HL-60 (cell line): ENCODE data around the gene EYA2.

Experiments
- DNase-seq, 2 experiments: peaks; one replicate each; pipeline ENCODE4 v3.0.0-alpha.2; 2010 to 2020; ENCODE audit warnings: low read depth in 1 of 2, low spot score in 1 of 2
- H3K27ac ChIP-seq: fragments of 250-450 bp; sonication (Bioruptor Pico); replicated peaks from 2 replicates; pipeline ENCODE4 v1.5.1; 2020; ENCODE audit warnings: mild to moderate bottlenecking, moderate library complexity
- H3K27me3 ChIP-seq: fragments of 250-450 bp; sonication (Bioruptor Pico); 2 replicates; pipeline ENCODE4 v1.5.1; 2021; ENCODE audit warnings: mild to moderate bottlenecking, moderate library complexity; ENCODE audit not compliant: insufficient read depth, poor library complexity, severe bottlenecking
- H3K4me3 ChIP-seq: replicated peaks from 2 replicates; pipeline ENCODE4 v1.5.1; 2011; ENCODE audit warnings: mild to moderate bottlenecking, control low read depth, low read length; ENCODE audit not compliant: insufficient read depth
- CTCF ChIP-seq: IDR thresholded peaks from one replicate; pipeline ENCODE4 v1.5.1; 2011; ENCODE audit warnings: low read length, control low read depth, inconsistent platforms; ENCODE audit not compliant: insufficient read depth
- GABPA ChIP-seq: IDR thresholded peaks from 2 replicates; pipeline ENCODE4 v1.6.1; 2012; ENCODE audit warnings: low read depth
- POLR2AphosphoS5 ChIP-seq: IDR thresholded peaks from 2 replicates; pipeline ENCODE4 v1.6.1; 2012; ENCODE audit warnings: low read depth
- SPI1 ChIP-seq: IDR thresholded peaks from 2 replicates; pipeline ENCODE4 v1.6.1; 2012; ENCODE audit warnings: low read depth, mild to moderate bottlenecking, borderline replicate concordance
- TF ChIP-seq, protein P1 (sequence below): IDR thresholded peaks from 2 replicates; pipeline ENCODE4 v1.6.1; 2012; ENCODE audit warnings: low read depth; ENCODE audit not compliant: insufficient replicate concordance

The EYA2 gene

DNA sequence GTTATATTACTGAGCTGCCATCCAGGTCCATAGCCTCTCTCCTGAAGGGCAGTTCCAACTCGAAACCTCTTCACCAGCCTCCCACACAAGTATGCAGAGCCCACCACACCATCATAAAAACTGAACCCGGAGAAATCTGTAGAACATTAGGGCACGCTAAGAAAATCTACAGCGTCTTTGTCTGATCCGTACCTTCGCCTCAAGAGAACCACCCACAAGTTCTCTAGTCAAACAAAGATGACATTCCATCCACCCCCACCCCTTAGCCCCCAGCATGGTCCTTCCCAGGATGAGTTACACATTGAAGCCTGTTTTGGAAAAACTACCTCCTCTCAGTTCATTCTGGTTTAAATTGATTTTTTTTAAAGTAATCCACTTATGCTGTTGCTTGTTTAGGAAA, 242.1 kb downstream of the EYA2 start:
- no peak overlapping the region for H3K27ac ChIP-seq
- H3K4me3 ChIP-seq: no peak overlapping the region
- TF ChIP-seq, protein P1, sequence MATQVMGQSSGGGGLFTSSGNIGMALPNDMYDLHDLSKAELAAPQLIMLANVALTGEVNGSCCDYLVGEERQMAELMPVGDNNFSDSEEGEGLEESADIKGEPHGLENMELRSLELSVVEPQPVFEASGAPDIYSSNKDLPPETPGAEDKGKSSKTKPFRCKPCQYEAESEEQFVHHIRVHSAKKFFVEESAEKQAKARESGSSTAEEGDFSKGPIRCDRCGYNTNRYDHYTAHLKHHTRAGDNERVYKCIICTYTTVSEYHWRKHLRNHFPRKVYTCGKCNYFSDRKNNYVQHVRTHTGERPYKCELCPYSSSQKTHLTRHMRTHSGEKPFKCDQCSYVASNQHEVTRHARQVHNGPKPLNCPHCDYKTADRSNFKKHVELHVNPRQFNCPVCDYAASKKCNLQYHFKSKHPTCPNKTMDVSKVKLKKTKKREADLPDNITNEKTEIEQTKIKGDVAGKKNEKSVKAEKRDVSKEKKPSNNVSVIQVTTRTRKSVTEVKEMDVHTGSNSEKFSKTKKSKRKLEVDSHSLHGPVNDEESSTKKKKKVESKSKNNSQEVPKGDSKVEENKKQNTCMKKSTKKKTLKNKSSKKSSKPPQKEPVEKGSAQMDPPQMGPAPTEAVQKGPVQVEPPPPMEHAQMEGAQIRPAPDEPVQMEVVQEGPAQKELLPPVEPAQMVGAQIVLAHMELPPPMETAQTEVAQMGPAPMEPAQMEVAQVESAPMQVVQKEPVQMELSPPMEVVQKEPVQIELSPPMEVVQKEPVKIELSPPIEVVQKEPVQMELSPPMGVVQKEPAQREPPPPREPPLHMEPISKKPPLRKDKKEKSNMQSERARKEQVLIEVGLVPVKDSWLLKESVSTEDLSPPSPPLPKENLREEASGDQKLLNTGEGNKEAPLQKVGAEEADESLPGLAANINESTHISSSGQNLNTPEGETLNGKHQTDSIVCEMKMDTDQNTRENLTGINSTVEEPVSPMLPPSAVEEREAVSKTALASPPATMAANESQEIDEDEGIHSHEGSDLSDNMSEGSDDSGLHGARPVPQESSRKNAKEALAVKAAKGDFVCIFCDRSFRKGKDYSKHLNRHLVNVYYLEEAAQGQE: no peak
- no peak for TF ChIP-seq GABPA
- TF ChIP-seq SPI1: no peak
- no peak for TF ChIP-seq POLR2AphosphoS5
- no peak for DNase-seq
- no peaks in the 10 kb centered on the region for H3K27me3 ChIP-seq

GRCh38 chr20:47137231-47137870, 242.7 kb downstream of the EYA2 start:
- H3K27ac ChIP-seq: no peak overlapping the region

DNA sequence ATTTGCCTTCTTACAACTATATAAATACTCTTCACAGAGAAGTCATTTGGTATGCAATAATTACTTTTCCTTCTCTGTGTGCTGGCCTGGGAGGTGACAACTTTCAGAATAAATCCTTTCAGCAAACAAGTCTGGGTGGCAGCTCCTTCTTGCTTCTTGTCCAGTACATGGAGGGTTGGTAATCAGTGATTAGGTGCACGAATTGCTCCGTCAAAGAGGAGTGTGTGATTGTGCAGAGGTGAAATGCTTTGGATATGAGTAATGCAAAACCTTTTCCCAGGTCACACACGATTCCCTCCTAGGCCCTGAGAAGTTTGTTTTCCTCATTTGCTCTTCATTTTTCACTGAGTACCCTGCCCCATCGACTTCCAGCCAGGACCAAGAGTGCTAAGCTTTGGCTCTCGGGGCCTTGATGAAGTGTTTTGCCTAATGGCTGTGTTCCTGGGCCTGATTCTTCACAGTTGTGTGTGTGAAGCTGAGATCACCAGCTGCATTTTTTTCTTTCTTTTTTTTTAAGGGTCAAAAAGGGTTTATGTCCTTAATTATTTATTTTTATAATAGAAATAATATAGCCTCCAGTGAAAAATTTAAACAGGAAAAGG, 245.4 kb downstream of the EYA2 start:
- Histone ChIP-seq H3K27me3 (no peaks in the 10 kb centered on the region), H3K27ac (no peak overlapping the region), H3K4me3 (no peak overlapping the region)
- no peak for TF ChIP-seq POLR2AphosphoS5
- no peak for TF ChIP-seq GABPA
- TF ChIP-seq, protein P1: no peak
- DNase-seq: no peak

More at GRCh38 chr20:47137231-47137870, 242.7 kb downstream of the EYA2 start:
- TF ChIP-seq GABPA: no peak
- TF ChIP-seq POLR2AphosphoS5: no peak
- TF ChIP-seq CTCF: no peak
- no peak for TF ChIP-seq SPI1
- TF ChIP-seq, protein P1: no peak
- no peak for DNase-seq
- H3K4me3 ChIP-seq: no peak overlapping the region
- H3K27me3 ChIP-seq: no peaks in the 10 kb centered on the region

GRCh38 chr20:47141350-47141921, 246.8 kb downstream of the EYA2 start:
- H3K27me3 ChIP-seq: no peaks in the 10 kb centered on the region
- no peak overlapping the region for H3K27ac ChIP-seq
- no peak for DNase-seq
- H3K4me3 ChIP-seq: no peak overlapping the region
- no peak for TF ChIP-seq GABPA
- TF ChIP-seq, protein P1: no peak
- TF ChIP-seq SPI1: no peak
- TF ChIP-seq POLR2AphosphoS5: no peak
- TF ChIP-seq CTCF: no peak
